Neural cell (in vitro differentiated cells): Measurements from ENCODE around the gene MRTFA. TPM values are rescaled to one million over a fixed set of nuclear protein-coding genes. Genes with fewer than 3 reads are reported as not detected.
A peak's percentile ranks its signal among the peaks of the same experiment; 100 is the strongest.

Experiments
- H2AFZ ChIP-seq: fragments of 200-600, 300-800 bp; sonication (generic), shearing (Covaris generic); 2 replicates; pipeline ENCODE4 v1.6.0; 2014; ENCODE audit warnings: low read depth, mild to moderate bottlenecking, antibody characterized with exemption, low read length, moderate library complexity
- H3F3A ChIP-seq: fragments of 200-600 bp; shearing (Covaris generic); 2 replicates; pipeline ENCODE4 v1.6.1; 2016; ENCODE audit warnings: mild to moderate bottlenecking, moderate library complexity, mixed read lengths, antibody characterized with exemption, low read length; ENCODE audit not compliant: insufficient read depth, poor library complexity, severe bottlenecking
- H3K27ac ChIP-seq: fragments of 200-600, 300-800 bp; sonication (generic), shearing (Covaris generic); 2 replicates; pipeline ENCODE4 v1.5.1; 2014; ENCODE audit warnings: mild to moderate bottlenecking, low read length, moderate library complexity
- H3K27me3 ChIP-seq: fragments of 300-800, 200-600 bp; sonication (generic), shearing (Covaris generic); 2 replicates; pipeline ENCODE4 v1.6.0; 2014; ENCODE audit warnings: mild to moderate bottlenecking, low read depth, low read length, moderate library complexity; ENCODE audit not compliant: insufficient read depth
- H3K36me3 ChIP-seq: fragments of 300-800, 200-600 bp; sonication (generic), shearing (Covaris generic); 2 replicates; pipeline ENCODE4 v1.5.1; 2014; ENCODE audit warnings: mild to moderate bottlenecking, antibody characterized with exemption, low read length, moderate library complexity; ENCODE audit not compliant: insufficient read depth
- H3K4me2 ChIP-seq: fragments of 300-800, 200-600 bp; sonication (generic), shearing (Covaris generic); 2 replicates; pipeline ENCODE4 v1.6.0; 2014; ENCODE audit warnings: mild to moderate bottlenecking, low read length
- H3K4me3 ChIP-seq: fragments of 300-800, 200-600 bp; sonication (generic), shearing (Covaris generic); 2 replicates; pipeline ENCODE4 v1.5.1; 2014; ENCODE audit warnings: mild to moderate bottlenecking, low read length, moderate library complexity
- H3K79me2 ChIP-seq: fragments of 200-600 bp; shearing (Covaris generic); replicated peaks from 2 replicates; pipeline ENCODE4 v1.6.0; 2014; ENCODE audit warnings: mild to moderate bottlenecking, low read length, moderate library complexity; ENCODE audit not compliant: insufficient read depth
- H3K9ac ChIP-seq: fragments of 300-800, 200-600 bp; sonication (generic), shearing (Covaris generic); 2 replicates; pipeline ENCODE4 v1.6.1; 2016; ENCODE audit warnings: mild to moderate bottlenecking, low read length, mixed read lengths
- H3K9me2 ChIP-seq: fragments of 200-600 bp; shearing (Covaris generic); 2 replicates; pipeline ENCODE4 v1.6.1; 2016; ENCODE audit warnings: mild to moderate bottlenecking, low read length, mixed read lengths; ENCODE audit not compliant: insufficient read depth
- H3K9me3 ChIP-seq: fragments of 200-600, 300-800 bp; sonication (generic), shearing (Covaris generic); 2 replicates; pipeline ENCODE4 v1.6.1; 2016; ENCODE audit warnings: mild to moderate bottlenecking, mixed run types, low read length, moderate library complexity, mixed read lengths
- H4K20me1 ChIP-seq: fragments of 200-600 bp; shearing (Covaris generic); 2 replicates; pipeline ENCODE4 v1.6.1; 2016; ENCODE audit warnings: mild to moderate bottlenecking, mixed run types; ENCODE audit not compliant: insufficient read depth
- EP300 ChIP-seq: fragments of 450-650 bp; conservative IDR thresholded peaks from 2 replicates; pipeline ENCODE4 v1.6.1; 2014; ENCODE audit warnings: antibody characterized with exemption, mild to moderate bottlenecking, moderate library complexity; ENCODE audit not compliant: poor library complexity, severe bottlenecking
- EZH2 ChIP-seq: fragments of 200-600, 300-800 bp; shearing (Covaris generic), sonication (generic); IDR thresholded peaks from 2 replicates; pipeline ENCODE4 v1.6.1; 2014; ENCODE audit warnings: antibody characterized with exemption, low read length, borderline replicate concordance, mild to moderate bottlenecking; ENCODE audit not compliant: insufficient read depth, poor library complexity, severe bottlenecking
- MXI1 ChIP-seq: fragments of 450-650 bp; conservative IDR thresholded peaks from 2 replicates; pipeline ENCODE4 v1.6.1; 2014; ENCODE audit warnings: antibody characterized with exemption, mild to moderate bottlenecking; ENCODE audit not compliant: poor library complexity, severe bottlenecking
- POLR2AphosphoS5 ChIP-seq: IDR thresholded peaks from 2 replicates; pipeline ENCODE4 v1.6.1; 2012
- SMC3 ChIP-seq: fragments of 450-650 bp; conservative IDR thresholded peaks from 2 replicates; pipeline ENCODE4 v1.6.1; 2014; ENCODE audit warnings: antibody characterized with exemption, mild to moderate bottlenecking, moderate library complexity; ENCODE audit not compliant: poor library complexity
- TAF1 ChIP-seq: IDR thresholded peaks from 2 replicates; pipeline ENCODE4 v1.6.1; 2012; ENCODE audit warnings: low read depth
- polyA plus RNA-seq: library from polyadenylated mRNA; depleted of rRNA; stranded (reverse); fragments of >200 nt; gene quantifications from 2 replicates; pipeline ENCODE4 v1.2.3, GENCODE V29; 2014
- TF ChIP-seq, protein P1 (sequence below): IDR thresholded peaks from 2 replicates; pipeline ENCODE4 v1.6.1; 2012; ENCODE audit warnings: borderline replicate concordance

The MRTFA gene
- polyA plus RNA-seq, 1 donor from 2014 or later, result 19.3 TPM

GRCh38 chr22:40638261-40638660, 1.7 kb upstream of the MRTFA start:
- peak overlapping the region; percentile 78 for H3K4me3 ChIP-seq

GRCh38 chr22:40637183-40638150, 948 bp upstream of the MRTFA start:
- TF ChIP-seq, protein P1, sequence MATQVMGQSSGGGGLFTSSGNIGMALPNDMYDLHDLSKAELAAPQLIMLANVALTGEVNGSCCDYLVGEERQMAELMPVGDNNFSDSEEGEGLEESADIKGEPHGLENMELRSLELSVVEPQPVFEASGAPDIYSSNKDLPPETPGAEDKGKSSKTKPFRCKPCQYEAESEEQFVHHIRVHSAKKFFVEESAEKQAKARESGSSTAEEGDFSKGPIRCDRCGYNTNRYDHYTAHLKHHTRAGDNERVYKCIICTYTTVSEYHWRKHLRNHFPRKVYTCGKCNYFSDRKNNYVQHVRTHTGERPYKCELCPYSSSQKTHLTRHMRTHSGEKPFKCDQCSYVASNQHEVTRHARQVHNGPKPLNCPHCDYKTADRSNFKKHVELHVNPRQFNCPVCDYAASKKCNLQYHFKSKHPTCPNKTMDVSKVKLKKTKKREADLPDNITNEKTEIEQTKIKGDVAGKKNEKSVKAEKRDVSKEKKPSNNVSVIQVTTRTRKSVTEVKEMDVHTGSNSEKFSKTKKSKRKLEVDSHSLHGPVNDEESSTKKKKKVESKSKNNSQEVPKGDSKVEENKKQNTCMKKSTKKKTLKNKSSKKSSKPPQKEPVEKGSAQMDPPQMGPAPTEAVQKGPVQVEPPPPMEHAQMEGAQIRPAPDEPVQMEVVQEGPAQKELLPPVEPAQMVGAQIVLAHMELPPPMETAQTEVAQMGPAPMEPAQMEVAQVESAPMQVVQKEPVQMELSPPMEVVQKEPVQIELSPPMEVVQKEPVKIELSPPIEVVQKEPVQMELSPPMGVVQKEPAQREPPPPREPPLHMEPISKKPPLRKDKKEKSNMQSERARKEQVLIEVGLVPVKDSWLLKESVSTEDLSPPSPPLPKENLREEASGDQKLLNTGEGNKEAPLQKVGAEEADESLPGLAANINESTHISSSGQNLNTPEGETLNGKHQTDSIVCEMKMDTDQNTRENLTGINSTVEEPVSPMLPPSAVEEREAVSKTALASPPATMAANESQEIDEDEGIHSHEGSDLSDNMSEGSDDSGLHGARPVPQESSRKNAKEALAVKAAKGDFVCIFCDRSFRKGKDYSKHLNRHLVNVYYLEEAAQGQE, result peak; percentile 93
- TF ChIP-seq SMC3, result peak; percentile 38
- TF ChIP-seq TAF1, result no peak
- peak overlapping the region; percentile 90 for H3K27ac ChIP-seq

More at GRCh38 chr22:40638261-40638660, 1.7 kb upstream of the MRTFA start:
- no peaks in the 10 kb centered on the region for H3F3A ChIP-seq
- H2AFZ ChIP-seq, result no peak overlapping the region
- H3K27ac ChIP-seq, result no peak overlapping the region
- H3K27me3 ChIP-seq, result no peaks in the 10 kb centered on the region
- no peak overlapping the region for H3K9ac ChIP-seq
- no peaks in the 10 kb centered on the region for H4K20me1 ChIP-seq
- H3K4me2 ChIP-seq, result no peak overlapping the region
- H3K9me3 ChIP-seq, result no peaks in the 10 kb centered on the region
- H3K9me2 ChIP-seq, result no peaks in the 10 kb centered on the region
- peaks cover 26% of the 10 kb centered on the region for H3K79me2 ChIP-seq
- no peaks in the 10 kb centered on the region for H3K36me3 ChIP-seq
- no peak for TF ChIP-seq TAF1
- TF ChIP-seq EZH2, result no peak
- no peak for TF ChIP-seq POLR2AphosphoS5
- no peak for TF ChIP-seq EP300

GRCh38 chr22:40635940-40636379, 559 bp downstream of the MRTFA start:
- Histone ChIP-seq H3K27me3 (no peaks in the 10 kb centered on the region), H2AFZ (peak overlapping the region; percentile 21), H3K36me3 (no peaks in the 10 kb centered on the region), H3F3A (no peaks in the 10 kb centered on the region), H4K20me1 (no peaks in the 10 kb centered on the region), H3K4me3 (peak overlapping the region; percentile 78), H3K4me2 (peak overlapping the region; percentile 83), H3K9ac (peak overlapping the region; percentile 94), H3K79me2 (peaks cover 50% of the 10 kb centered on the region), H3K27ac (peak overlapping the region; percentile 91), H3K9me3 (no peaks in the 10 kb centered on the region), H3K9me2 (no peaks in the 10 kb centered on the region)
- TF ChIP-seq POLR2AphosphoS5, result no peak
- no peak for TF ChIP-seq EZH2
- TF ChIP-seq MXI1, result no peak

More at GRCh38 chr22:40637183-40638150, 948 bp upstream of the MRTFA start:
- peak overlapping the region; percentile 93 for H3K9ac ChIP-seq
- H3F3A ChIP-seq, result no peaks in the 10 kb centered on the region
- H3K27me3 ChIP-seq, result no peaks in the 10 kb centered on the region
- H3K9me3 ChIP-seq, result no peaks in the 10 kb centered on the region
- peak overlapping the region; percentile 76 for H3K4me2 ChIP-seq
- no peaks in the 10 kb centered on the region for H4K20me1 ChIP-seq
- no peaks in the 10 kb centered on the region for H3K36me3 ChIP-seq
- peak overlapping the region; percentile 99 for H2AFZ ChIP-seq
- H3K4me3 ChIP-seq, result peak overlapping the region; percentile 78
- peaks cover 34% of the 10 kb centered on the region for H3K79me2 ChIP-seq
- H3K9me2 ChIP-seq, result no peaks in the 10 kb centered on the region
